H1 (cell line): Measurements from ENCODE around the gene DBF4. TPM values are rescaled to one million over a fixed set of nuclear protein-coding genes. Genes with fewer than 3 reads are reported as not detected.

Experiments used
- CTCF ChIA-PET: fragments of 300-600 bp; sonication (Branson Sonifier 250); formaldehyde crosslinking; loops from one replicate; lab custom pipeline; 2021; ENCODE audit not compliant: partially characterized antibody; lab: Charles Lee
- POLR2A ChIA-PET: fragments of 300-600 bp; sonication (Branson Sonifier 250); formaldehyde crosslinking; loops from one replicate; lab custom pipeline; 2021; ENCODE audit warnings: inconsistent platforms; ENCODE audit not compliant: partially characterized antibody; lab: Charles Lee
- DNase-seq, 2 experiments: peaks; one replicate each; pipeline versions ENCODE4 v3.0.0 to v3.0.0-alpha.2; 2010 to 2022; ENCODE audit warnings: low spot score in 2 of 2, low read depth in 1 of 2, mixed read lengths in 1 of 2
- FAIRE-seq: peaks from 2 replicates; lab custom pipeline; 2011; peaks lifted over from hg19 to GRCh38; lab: Jason Lieb, UNC
- H2AFZ ChIP-seq: 2 replicates; pipeline ENCODE4 v1.8.1; 2012; ENCODE audit warnings: low read length, inconsistent platforms
- H2AK5ac ChIP-seq: 2 replicates; pipeline ENCODE4 v1.6.1; 2013; ENCODE audit warnings: low read depth, low read length
- H2BK120ac ChIP-seq: replicated peaks from 2 replicates; pipeline ENCODE3; 2013; ENCODE audit warnings: low read depth, low read length, inconsistent platforms
- H2BK12ac ChIP-seq: 2 replicates; pipeline ENCODE4 v1.6.1; 2013; ENCODE audit warnings: low read depth, low read length
- H2BK15ac ChIP-seq: 2 replicates; pipeline ENCODE4 v1.6.1; 2013; ENCODE audit warnings: low read length
- H2BK20ac ChIP-seq: 2 replicates; pipeline ENCODE4 v1.6.1; 2013; ENCODE audit warnings: low read length
- H2BK5ac ChIP-seq: 2 replicates; pipeline ENCODE4 v1.6.1; 2013; ENCODE audit warnings: low read depth, low read length
- H3K14ac ChIP-seq: 2 replicates; pipeline ENCODE4 v1.6.1; 2013; ENCODE audit warnings: inconsistent platforms; ENCODE audit not compliant: insufficient read length
- H3K18ac ChIP-seq: 2 replicates; pipeline ENCODE4 v1.6.1; 2013; ENCODE audit warnings: low read length; ENCODE audit errors: extremely low read depth
- H3K23ac ChIP-seq: 2 replicates; pipeline ENCODE4 v1.6.1; 2013; ENCODE audit warnings: inconsistent platforms; ENCODE audit not compliant: insufficient read length
- H3K23me2 ChIP-seq: 2 replicates; pipeline ENCODE4 v1.6.1; 2013; ENCODE audit warnings: low read depth, low read length
- H3K27ac ChIP-seq: 2 replicates; pipeline ENCODE4 v1.6.1; 2011; ENCODE audit warnings: low read depth, low read length, inconsistent platforms
- H3K27me3 ChIP-seq, 4 experiments: replicated peaks in 1 of 4; 1 replicate in 1 of 4; 2 replicates in 3 of 4; pipeline versions ENCODE4 v1.6.1 to v1.8.1; 2011 to 2013; ENCODE audit warnings: low read length in 3 of 4, mild to moderate bottlenecking in 3 of 4, inconsistent platforms in 2 of 4, mixed read lengths in 2 of 4, moderate library complexity in 1 of 4; ENCODE audit not compliant: control insufficient read depth in 3 of 4, insufficient read depth in 3 of 4; ENCODE audit errors: extremely low read depth in 1 of 4
- H3K36me3 ChIP-seq, 4 experiments: 2 replicates each; pipeline versions ENCODE4 v1.6.1 to v1.8.1; 2011 to 2013; ENCODE audit warnings: mild to moderate bottlenecking in 4 of 4, low read length in 3 of 4, moderate library complexity in 2 of 4, control low read depth in 1 of 4, inconsistent platforms in 1 of 4; ENCODE audit not compliant: insufficient read depth in 4 of 4, control insufficient read depth in 2 of 4
- H3K4ac ChIP-seq: replicated peaks from 2 replicates; pipeline ENCODE3; 2013; ENCODE audit warnings: low read length, low read depth, mixed read lengths, inconsistent platforms; ENCODE audit not compliant: insufficient read length
- H3K4me1 ChIP-seq, 4 experiments: replicated peaks in 1 of 4; 1 replicate in 1 of 4; 2 replicates in 3 of 4; pipeline versions ENCODE4 v1.6.1 to v1.8.1; 2011 to 2013; ENCODE audit warnings: low read length in 3 of 4, inconsistent platforms in 2 of 4, mixed read lengths in 1 of 4; ENCODE audit not compliant: insufficient read depth in 4 of 4, control insufficient read depth in 3 of 4
- H3K4me2 ChIP-seq, 2 experiments: 2 replicates each; pipeline versions ENCODE4 v1.6.1 to v1.8.1; 2011 to 2013; ENCODE audit warnings: low read depth in 2 of 2, low read length in 2 of 2, control low read depth in 1 of 2, inconsistent platforms in 1 of 2, mild to moderate bottlenecking in 1 of 2; ENCODE audit not compliant: insufficient read depth in 1 of 2
- H3K4me3 ChIP-seq, 4 experiments: fragments of 200-600, 300-600 bp in 1 of 4; sonication (generic), shearing (Covaris generic), sonication (Bioruptor Twin) in 1 of 4; 2 replicates each; pipeline versions ENCODE4 v1.5.1 to v1.8.1; 2011 to 2016; ENCODE audit warnings: low read length in 4 of 4, low read depth in 3 of 4, control low read depth in 2 of 4, inconsistent platforms in 2 of 4, mild to moderate bottlenecking in 2 of 4, mixed read lengths in 1 of 4, moderate library complexity in 1 of 4; ENCODE audit not compliant: insufficient read depth in 2 of 4; ENCODE audit errors: extremely low read depth in 1 of 4
- H3K56ac ChIP-seq: replicated peaks from 2 replicates; pipeline ENCODE3; 2013; ENCODE audit warnings: low read depth, mild to moderate bottlenecking, mixed read lengths, low read length, inconsistent platforms; ENCODE audit not compliant: insufficient read length
- H3K79me1 ChIP-seq: 2 replicates; pipeline ENCODE4 v1.6.1; 2013; ENCODE audit warnings: low read depth, low read length, control low read depth
- H3K79me2 ChIP-seq, 2 experiments: 2 replicates each; pipeline versions ENCODE4 v1.6.1 to v1.8.1; 2012 to 2013; ENCODE audit warnings: low read length in 2 of 2, mild to moderate bottlenecking in 2 of 2, inconsistent platforms in 1 of 2; ENCODE audit not compliant: insufficient read depth in 2 of 2, control insufficient read depth in 1 of 2
- H3K9ac ChIP-seq, 4 experiments: replicated peaks in 1 of 4; 1 replicate in 1 of 4; 2 replicates in 3 of 4; pipeline versions ENCODE4 v1.6.1 to v1.8.1; 2011 to 2013; ENCODE audit warnings: low read depth in 3 of 4, low read length in 3 of 4, control low read depth in 2 of 4, mild to moderate bottlenecking in 2 of 4, moderate library complexity in 2 of 4, inconsistent platforms in 1 of 4; ENCODE audit errors: extremely low read depth in 1 of 4
- H3K9me3 ChIP-seq, 2 experiments: 2 replicates each; pipeline versions ENCODE4 v1.6.1 to v1.8.1; 2012 to 2013; ENCODE audit warnings: mild to moderate bottlenecking in 2 of 2, moderate library complexity in 2 of 2, control low read depth in 1 of 2, inconsistent platforms in 1 of 2, low read depth in 1 of 2, low read length in 1 of 2, mixed read lengths in 1 of 2; ENCODE audit not compliant: insufficient read depth in 2 of 2
- H4K20me1 ChIP-seq, 2 experiments: replicated peaks in 1 of 2; 2 replicates each; pipeline versions ENCODE3 to v1.8.1; 2011 to 2013; ENCODE audit warnings: inconsistent platforms in 2 of 2, low read length in 2 of 2, mild to moderate bottlenecking in 1 of 2; ENCODE audit not compliant: insufficient read depth in 2 of 2, control insufficient read depth in 1 of 2
- H4K5ac ChIP-seq: 2 replicates; pipeline ENCODE4 v1.6.1; 2013; ENCODE audit warnings: low read length, low read depth, mixed read lengths, inconsistent platforms; ENCODE audit not compliant: insufficient read length
- H4K8ac ChIP-seq: 2 replicates; pipeline ENCODE4 v1.8.0; 2013; ENCODE audit warnings: mild to moderate bottlenecking, moderate library complexity, low read length, inconsistent platforms; ENCODE audit not compliant: insufficient read depth; ENCODE audit errors: extremely low read depth
- H4K91ac ChIP-seq: replicated peaks from 2 replicates; pipeline ENCODE3; 2013; ENCODE audit warnings: low read length, mixed read lengths, inconsistent platforms; ENCODE audit not compliant: insufficient read length
- BRCA1 ChIP-seq: IDR thresholded peaks from 2 replicates; pipeline ENCODE4 v1.6.1; 2012; ENCODE audit warnings: low read depth, low read length, improper control_type of control experiment
- CHD1 ChIP-seq: IDR thresholded peaks from 2 replicates; pipeline ENCODE4 v1.6.1; 2012; ENCODE audit warnings: low read depth, low read length, improper control_type of control experiment
- CREB1 ChIP-seq: IDR thresholded peaks from 2 replicates; pipeline ENCODE4 v1.6.1; 2012; ENCODE audit warnings: inconsistent platforms
- EZH2 ChIP-seq: fragments of 200-600 bp; sonication (generic); IDR thresholded peaks from 2 replicates; pipeline ENCODE4 v1.7.1; 2012; ENCODE audit warnings: low read depth, mild to moderate bottlenecking, moderate library complexity, low read length, inconsistent platforms; ENCODE audit not compliant: severe bottlenecking
- GABPA ChIP-seq: IDR thresholded peaks from 2 replicates; pipeline ENCODE4 v1.6.1; 2011; ENCODE audit warnings: mild to moderate bottlenecking, low read length, moderate library complexity, borderline replicate concordance; ENCODE audit not compliant: insufficient read depth
- GTF2F1 ChIP-seq: IDR thresholded peaks from 2 replicates; pipeline ENCODE4 v1.6.1; 2012; ENCODE audit warnings: low read depth, low read length, improper control_type of control experiment, borderline replicate concordance
- POU5F1 ChIP-seq: IDR thresholded peaks from 2 replicates; pipeline ENCODE4 v1.6.1; 2011; ENCODE audit warnings: low read depth, mild to moderate bottlenecking, low read length, moderate library complexity
- SRF ChIP-seq: IDR thresholded peaks from 2 replicates; pipeline ENCODE4 v1.6.1; 2011; ENCODE audit warnings: mild to moderate bottlenecking, low read depth, low read length, moderate library complexity
- WGBS, 2 experiments: shearing (Covaris generic) in 1 of 2; methylation state at CpG; one replicate each; pipeline versions ENCODE4 v1.1.6 to v1.1.7; 2013 to 2015; ENCODE audit warnings: low lambda C conversion rate in 2 of 2, mixed read lengths in 2 of 2, inconsistent platforms in 1 of 2, low coverage in 1 of 2, missing lambda C conversion rate in 1 of 2; ENCODE audit not compliant: insufficient replicate concordance in 2 of 2, insufficient coverage in 1 of 2, insufficient read length in 1 of 2; ENCODE audit errors: extremely low coverage in 1 of 2, missing lambda C conversion rate in 1 of 2; 5-methylcytosine and 5-hydroxymethylcytosine counted together
- polyA plus RNA-seq, 7 experiments: library from polyadenylated mRNA; depleted of rRNA in 3 of 7; stranded (reverse) in 5 of 7; unstranded in 2 of 7; fragments of >200 nt in 5 of 7; fragments of 200-250 nt in 2 of 7; gene quantifications; 1 replicate in 5 of 7; 2 replicates in 1 of 7; 4 replicates in 1 of 7; pipeline versions ENCODE4 v1.2.1 to v1.2.3, GENCODE V29; 2011 to 2013; ENCODE audit warnings: missing spikeins in 2 of 7, mixed read lengths in 2 of 7
- total RNA-seq: library from RNA; stranded (reverse); fragmentation: NEBNext Ultra II Directional; extraction: Animal tissue kit (Norgen Biotek cat#: 25700); gene quantifications from 2 replicates; pipeline ENCODE4 v1.2.1, GENCODE V29; 2021

The DBF4 gene
- total and polyA plus RNA-seq, 2 of the 8 experiments (the other 6 are each of a cell fraction or from before 2014, with no cell fraction given), result 8.7 to 82.4 TPM

- H3K23me2 ChIP-seq, result no peaks in the 10 kb centered on the region; the same call in 1 of the 2 replicates
- H2BK20ac ChIP-seq, result no peak overlapping the region
- H3K79me2 ChIP-seq, result no peaks in the 10 kb centered on the region
- no peaks in the 10 kb centered on the region for H3K9me3 ChIP-seq
- H3K4me3 ChIP-seq, result no peak overlapping the region
- no peak overlapping the region for H2BK15ac ChIP-seq
- H3K27ac ChIP-seq, result no peak overlapping the region
- no peak overlapping the region for H3K4me2 ChIP-seq
- H4K20me1 ChIP-seq, result no peaks in the 10 kb centered on the region
- 48% methylated on average over 1 of the region's 1 CpG; no CpG with 5 or more reads in 1 of the 2 experiments for WGBS, 2 experiments
- no peak overlapping the region for H4K8ac ChIP-seq
- no peak overlapping the region for H2BK12ac ChIP-seq
- no peaks in the 10 kb centered on the region for H3K79me1 ChIP-seq
- no peak overlapping the region for H4K5ac ChIP-seq
- no peak overlapping the region for H3K4ac ChIP-seq
- TF ChIP-seq GABPA (no peak), SRF (no peak), POU5F1 (no peak), GTF2F1 (no peak), BRCA1 (no peak), EZH2 (no peak), CHD1 (no peak), CREB1 (no peak)
- no peak overlapping the region for H2BK5ac ChIP-seq
- no peak overlapping the region for H3K23ac ChIP-seq
- no peak overlapping the region for H3K56ac ChIP-seq
- H3K36me3 ChIP-seq, result peaks cover 0 to 16% (median 0%) of the 10 kb centered on the region in 4 experiments; a peak in 2 of 8 replicates
- H3K9ac ChIP-seq, result no peak overlapping the region
- no peak overlapping the region for H3K14ac ChIP-seq
- H3K27me3 ChIP-seq, result no peaks in the 10 kb centered on the region
- no peak overlapping the region for H4K91ac ChIP-seq
- no peak overlapping the region for H2BK120ac ChIP-seq
- H2AK5ac ChIP-seq, result no peak overlapping the region
- DNase-seq, result no peak
- no peak for FAIRE-seq
- ChIA-PET CTCF (interaction anchor here (0.9 to 1.5 kb wide), 3 partner anchors 8 to 332 kb away, joined by 3 read pairs; no protein-coding TSS in a partner anchor), POLR2A (no interaction called here)
- H2AFZ ChIP-seq, result no peak overlapping the region
- H3K4me1 ChIP-seq, result no peaks in the 10 kb centered on the region
- no peak overlapping the region for H3K18ac ChIP-seq
Observed at GRCh38 chr7:87837597-87837996, 38.7 kb upstream of the DBF4 start.
